Neutrophil (primary cell): Measurements from ENCODE around the gene HIRA.

Experiments used
- H3K27ac ChIP-seq: fragments of 200-600 bp; sonication (generic); 2 replicates; pipeline ENCODE4 v1.5.1; 2016; ENCODE audit warnings: mild to moderate bottlenecking, moderate library complexity
- H3K27me3 ChIP-seq: fragments of 200-600 bp; sonication (generic); 2 replicates; pipeline ENCODE4 v1.6.0; 2016; ENCODE audit warnings: mild to moderate bottlenecking
- H3K36me3 ChIP-seq: fragments of 200-600 bp; sonication (generic); 2 replicates; pipeline ENCODE4 v1.5.1; 2017
- H3K4me1 ChIP-seq, 2 experiments: fragments of 200-600 bp in 1 of 2; sonication (generic) in 1 of 2; 1 replicate in 1 of 2; 2 replicates in 1 of 2; pipeline versions ENCODE4 v1.5.1 to v1.6.1; 2013 to 2016; ENCODE audit warnings: low read depth in 1 of 2, low read length in 1 of 2, mild to moderate bottlenecking in 1 of 2, moderate library complexity in 1 of 2; ENCODE audit not compliant: control insufficient read depth in 1 of 2, insufficient read depth in 1 of 2
- H3K4me3 ChIP-seq, 2 experiments: fragments of 200-600 bp in 1 of 2; sonication (generic) in 1 of 2; 1 replicate in 1 of 2; 2 replicates in 1 of 2; pipeline ENCODE4 v1.5.1; 2013 to 2016; ENCODE audit warnings: low read depth in 1 of 2, low read length in 1 of 2, mild to moderate bottlenecking in 1 of 2, moderate library complexity in 1 of 2
- H3K9me3 ChIP-seq: fragments of 200-600 bp; sonication (generic); 2 replicates; pipeline ENCODE4 v1.5.1; 2016
- CTCF ChIP-seq: fragments of 200-600 bp; sonication (generic); IDR thresholded peaks from 2 replicates; pipeline ENCODE4 v1.5.1; 2016; ENCODE audit warnings: antibody characterized with exemption

Gene HIRA

GRCh38 chr22:19396934-19397733, 34.4 kb downstream of the HIRA start:
- Histone ChIP-seq H3K9me3 (no peaks in the 10 kb centered on the region), H3K4me1 (peaks cover 7 to 8% of the 10 kb centered on the region in 2 experiments), H3K36me3 (peaks cover 99% of the 10 kb centered on the region), H3K27me3 (no peaks in the 10 kb centered on the region), H3K27ac (no peak overlapping the region), H3K4me3 (no peak overlapping the region)
- no peak for TF ChIP-seq CTCF

GRCh38 chr22:19396561-19396933, 35.0 kb downstream of the HIRA start:
- no peaks in the 10 kb centered on the region for H3K9me3 ChIP-seq
- no peak overlapping the region for H3K27ac ChIP-seq
- no peaks in the 10 kb centered on the region for H3K27me3 ChIP-seq
- TF ChIP-seq CTCF = no peak
- no peak overlapping the region for H3K4me3 ChIP-seq
- peaks cover 7 to 8% of the 10 kb centered on the region in 2 experiments for H3K4me1 ChIP-seq
- peaks cover 99% of the 10 kb centered on the region for H3K36me3 ChIP-seq

- Histone ChIP-seq H3K4me3 (no peak overlapping the region), H3K9me3 (no peaks in the 10 kb centered on the region), H3K4me1 (peaks cover 7 to 8% of the 10 kb centered on the region in 2 experiments), H3K36me3 (peaks cover 99% of the 10 kb centered on the region), H3K27me3 (no peaks in the 10 kb centered on the region), H3K27ac (peak overlapping the region; percentile 37)
- TF ChIP-seq CTCF = no peak
Observed at GRCh38 chr22:19395276-19395675, 36.3 kb downstream of the HIRA start.

GRCh38 chr22:19394274-19395050, 37.1 kb downstream of the HIRA start:
- no peak overlapping the region for H3K4me3 ChIP-seq
- H3K27ac ChIP-seq = peak overlapping the region; percentile 37
- peaks cover 99% of the 10 kb centered on the region for H3K36me3 ChIP-seq
- no peaks in the 10 kb centered on the region for H3K9me3 ChIP-seq
- H3K27me3 ChIP-seq = no peaks in the 10 kb centered on the region
- no peak for TF ChIP-seq CTCF
- peaks cover 7 to 8% of the 10 kb centered on the region in 2 experiments for H3K4me1 ChIP-seq

GRCh38 chr22:19393704-19394103, 37.8 kb downstream of the HIRA start:
- H3K4me3 ChIP-seq = no peak overlapping the region
- no peaks in the 10 kb centered on the region for H3K9me3 ChIP-seq
- H3K27ac ChIP-seq = no peak overlapping the region
- TF ChIP-seq CTCF = no peak
- H3K4me1 ChIP-seq = peaks cover 7 to 8% of the 10 kb centered on the region in 2 experiments
- no peaks in the 10 kb centered on the region for H3K27me3 ChIP-seq
- peaks cover 99% of the 10 kb centered on the region for H3K36me3 ChIP-seq
